ENCODE results near the gene ZNF830.
A peak's percentile ranks its signal among the peaks of the same experiment; 100 is the strongest.
"Not testable (repeated sequence)": the region's sequence is repeated elsewhere in the genome, so short reads cannot be mapped to it uniquely, and the experiment has no call there.

The ZNF830 gene

GRCh38 chr17:34961093-34961911 lies at the start of gene ZNF830, which contains the start of gene CCT6B:
ZNF830 (plus strand) TSS chr17:34961540; CDS start chr17:34961567, 27 bp downstream.
CCT6B (minus strand) TSS chr17:34961460; CDS start chr17:34961393, 67 bp downstream.
- DNase-seq (ENCODE audit: low read depth): peak; percentile 78

GRCh38 chr17:34913001-34913400 lies 48.3 kb upstream of the ZNF830 start:
- no peak for DNase-seq (ENCODE audit: low read depth)

GRCh38 chr17:34916120-34916519 lies 45.2 kb upstream of the ZNF830 start:
- no peak for DNase-seq (ENCODE audit: low read depth)

- DNase-seq (ENCODE audit: low read depth): no peak
Measured at GRCh38 chr17:34917381-34917780, 44.0 kb upstream of the ZNF830 start.

- DNase-seq (ENCODE audit: low read depth): no peak
Measured at GRCh38 chr17:34920676-34921075, 40.7 kb upstream of the ZNF830 start.

GRCh38 chr17:34926661-34927060 lies 34.7 kb upstream of the ZNF830 start:
- DNase-seq (ENCODE audit: low read depth): no peak

GRCh38 chr17:34930283-34930682 lies 31.1 kb upstream of the ZNF830 start:
- DNase-seq (ENCODE audit: low read depth): no peak

- DNase-seq (ENCODE audit: low read depth): not testable (repeated sequence)
Measured at GRCh38 chr17:34950780-34951179, 10.6 kb upstream of the ZNF830 start.

GRCh38 chr17:34958438-34958837 lies 2.9 kb upstream of the ZNF830 start:
- DNase-seq (ENCODE audit: low read depth): no peak

GRCh38 chr17:34974179-34974578 lies 12.8 kb downstream of the ZNF830 start:
- no peak for DNase-seq (ENCODE audit: low read depth)

- no peak for DNase-seq (ENCODE audit: low read depth)
Measured at GRCh38 chr17:34974794-34975785, 13.8 kb downstream of the ZNF830 start.

- DNase-seq (ENCODE audit: low read depth): no peak
Measured at GRCh38 chr17:34979153-34979552, 17.8 kb downstream of the ZNF830 start.

- no peak for DNase-seq (ENCODE audit: low read depth)
Measured at GRCh38 chr17:34979650-34980352, 18.5 kb downstream of the ZNF830 start.

- peak; percentile 64 for DNase-seq (ENCODE audit: low read depth)
Measured at GRCh38 chr17:34980353-34980680, 19.0 kb downstream of the ZNF830 start, which contains the start of gene LIG3. LIG3 (plus strand) TSS chr17:34980512; CDS start chr17:34983006, 2,494 bp downstream.

GRCh38 chr17:34980681-34981537 lies 19.6 kb downstream of the ZNF830 start:
- DNase-seq (ENCODE audit: low read depth): no peak

- DNase-seq (ENCODE audit: low read depth): no peak
Measured at GRCh38 chr17:34981538-34982241, 20.4 kb downstream of the ZNF830 start.

- DNase-seq (ENCODE audit: low read depth): no peak
Measured at GRCh38 chr17:34987232-34987631, 25.9 kb downstream of the ZNF830 start.

- DNase-seq (ENCODE audit: low read depth): no peak
Measured at GRCh38 chr17:34988644-34989043, 27.3 kb downstream of the ZNF830 start.

- no peak for DNase-seq (ENCODE audit: low read depth)
Measured at GRCh38 chr17:34989473-34989872, 28.1 kb downstream of the ZNF830 start.

GRCh38 chr17:34990921-34991365 lies 29.6 kb downstream of the ZNF830 start:
- DNase-seq (ENCODE audit: low read depth): no peak
